GM19035 (cell line): Measurements from ENCODE around the gene SLF1.
A peak's percentile ranks its signal among the peaks of the same experiment; 100 is the strongest.

Experiments
- ATAC-seq: cut with Tn5 transposase; IDR thresholded peaks from one replicate; pipeline ENCODE4 v1.9.1; 2021; ENCODE audit not compliant: unreplicated experiment

SLF1 gene

DNA sequence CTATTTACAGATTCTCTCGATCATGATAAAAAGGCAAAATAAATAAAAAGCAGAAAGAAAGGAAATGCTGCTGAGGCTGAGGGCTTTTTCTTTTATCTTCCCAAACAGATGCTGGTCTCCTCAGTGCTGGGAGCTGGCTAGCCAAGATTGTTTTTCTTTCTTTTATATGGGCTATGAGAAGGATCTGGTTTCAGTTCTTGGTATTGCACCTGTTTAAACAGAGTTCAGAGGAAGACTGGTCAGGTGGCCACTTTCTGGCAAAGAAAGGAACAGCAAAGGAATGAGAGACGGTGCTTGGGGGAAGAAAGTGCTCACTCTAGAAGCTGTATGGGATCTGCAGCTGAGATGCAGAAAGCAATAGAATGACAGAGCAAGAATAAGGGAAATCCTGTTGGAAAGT lies 88.9 kb downstream of the SLF1 start:
- no peak for ATAC-seq

DNA sequence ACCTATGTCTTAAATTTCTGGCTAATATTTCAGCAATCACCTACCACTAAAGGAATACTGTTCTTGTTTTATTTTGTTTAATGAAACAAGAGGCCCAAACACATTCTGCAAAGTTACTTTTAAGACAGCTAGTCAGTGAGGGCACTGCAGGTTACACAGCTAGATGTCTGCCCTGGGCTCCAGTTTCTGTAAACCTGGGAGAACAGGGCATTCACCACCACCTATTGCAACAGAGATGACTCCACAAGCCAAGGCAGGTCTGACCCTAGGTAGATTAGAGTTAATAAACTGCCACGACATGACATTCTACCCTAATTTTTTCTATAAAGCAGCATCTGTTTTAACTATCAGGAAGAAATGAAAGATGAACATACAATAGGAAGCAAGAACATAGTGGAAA lies 90.8 kb downstream of the SLF1 start:
- no peak for ATAC-seq

DNA sequence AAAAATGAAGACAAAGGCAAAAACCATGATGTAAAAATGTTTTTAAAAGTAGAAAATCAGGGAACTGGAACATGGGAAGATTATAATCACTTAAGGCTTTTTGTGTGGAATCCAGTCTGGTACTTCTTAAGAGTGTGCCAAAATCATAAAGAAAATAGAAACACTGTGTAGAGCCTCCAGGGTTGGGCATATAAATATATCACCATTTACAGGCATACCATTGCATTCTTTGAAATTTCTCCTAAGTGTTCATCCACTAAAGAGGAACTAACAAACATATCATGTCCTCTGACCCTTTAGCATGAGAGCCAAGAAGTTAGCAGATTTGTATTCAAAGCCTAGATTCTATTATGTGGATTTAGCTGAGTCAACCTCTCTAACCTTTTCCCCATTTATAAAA lies 93.3 kb downstream of the SLF1 start:
- ATAC-seq: no peak

DNA sequence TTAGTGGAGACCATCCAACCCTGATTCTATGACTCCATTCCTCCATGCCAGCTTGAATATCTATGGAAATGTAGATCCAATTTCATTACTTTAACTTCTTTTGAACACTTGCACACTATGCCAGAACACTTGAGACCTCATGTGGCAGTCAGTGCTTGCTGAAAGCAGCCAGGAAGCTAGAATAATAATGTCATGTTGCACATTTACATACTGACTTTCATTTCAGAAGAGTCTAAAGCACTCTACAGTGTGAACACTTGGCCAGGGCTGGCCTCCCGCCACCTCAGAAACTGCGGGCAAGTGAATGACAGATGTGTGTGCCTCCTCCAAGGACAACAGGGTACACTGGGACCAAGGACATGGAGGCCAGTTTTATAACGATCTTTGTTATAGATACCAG lies 97.3 kb downstream of the SLF1 start:
- ATAC-seq: no peak

DNA sequence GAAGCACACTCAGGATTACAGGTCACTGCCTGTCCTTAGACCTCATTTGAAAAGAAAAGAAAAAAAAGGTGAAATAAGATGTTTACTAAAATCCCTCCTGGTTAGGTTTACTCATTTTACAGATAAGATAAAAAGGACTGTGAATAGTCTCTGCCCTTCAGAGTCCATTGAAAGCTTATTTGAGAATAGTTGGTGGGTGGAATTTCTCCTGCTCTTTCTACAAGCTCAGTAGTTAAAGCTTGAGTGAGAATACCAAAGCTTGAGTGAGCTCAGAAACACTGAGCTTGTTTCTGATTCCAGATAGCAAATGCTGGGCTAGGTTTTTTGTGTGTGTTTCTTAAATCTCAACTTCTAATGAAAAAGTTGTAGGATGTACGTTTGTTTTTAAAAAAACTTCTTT lies 106.7 kb downstream of the SLF1 start:
- no peak for ATAC-seq

DNA sequence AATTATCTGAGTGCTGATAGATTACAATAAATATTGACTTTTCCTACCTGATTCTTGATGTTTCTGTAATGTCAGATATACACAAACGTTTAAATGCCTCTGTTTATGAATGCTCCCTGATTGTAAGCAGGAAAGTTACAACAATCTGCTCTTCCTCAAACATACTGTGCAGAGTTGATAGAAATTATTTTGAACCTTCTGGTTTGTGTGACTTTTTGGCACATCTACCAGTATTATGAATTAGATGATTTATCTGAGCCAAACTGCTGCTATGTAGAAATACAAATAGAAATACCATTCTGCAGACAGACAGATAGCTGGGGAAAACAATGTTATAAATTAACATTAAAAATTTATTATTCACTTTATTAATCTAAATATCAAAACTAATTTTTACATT lies 113.0 kb downstream of the SLF1 start:
- no peak for ATAC-seq

DNA sequence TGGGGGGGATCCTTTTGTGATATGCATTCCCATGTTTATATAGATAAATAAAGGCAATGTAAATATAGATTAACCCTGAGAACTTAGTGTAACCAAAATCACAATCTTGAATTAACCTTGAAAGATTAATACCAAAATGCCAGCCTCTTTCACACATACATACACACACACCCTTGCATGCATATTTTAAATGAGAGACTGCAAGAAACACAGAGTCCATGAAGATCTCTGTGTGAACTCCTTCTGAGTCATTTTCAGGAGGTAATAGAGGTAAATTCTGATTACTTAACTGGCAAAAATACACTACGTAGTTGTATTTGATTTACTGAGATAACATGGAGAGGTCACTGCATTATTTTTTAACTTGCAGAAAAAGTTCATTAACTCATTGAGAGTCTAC lies 118.0 kb downstream of the SLF1 start:
- no peak for ATAC-seq

DNA sequence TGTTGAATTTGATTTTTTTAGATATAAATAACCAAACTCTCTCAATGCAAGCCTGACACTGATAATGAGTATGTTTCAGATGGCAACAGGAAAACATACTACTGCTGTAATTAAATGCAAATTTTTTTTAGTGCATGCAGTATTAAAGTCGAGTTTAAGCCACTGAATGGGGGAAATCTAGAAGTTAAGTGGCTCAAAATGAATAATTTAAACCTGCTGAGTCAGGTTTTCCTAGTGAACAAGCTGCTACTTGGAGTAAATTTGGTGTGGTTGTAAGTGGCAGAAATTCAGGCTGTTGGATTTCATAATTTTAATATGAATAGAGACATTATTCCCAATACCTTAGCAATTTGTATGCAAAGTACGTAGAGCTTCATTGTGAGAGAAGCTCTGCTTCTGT lies 121.8 kb downstream of the SLF1 start:
- ATAC-seq: no peak

DNA sequence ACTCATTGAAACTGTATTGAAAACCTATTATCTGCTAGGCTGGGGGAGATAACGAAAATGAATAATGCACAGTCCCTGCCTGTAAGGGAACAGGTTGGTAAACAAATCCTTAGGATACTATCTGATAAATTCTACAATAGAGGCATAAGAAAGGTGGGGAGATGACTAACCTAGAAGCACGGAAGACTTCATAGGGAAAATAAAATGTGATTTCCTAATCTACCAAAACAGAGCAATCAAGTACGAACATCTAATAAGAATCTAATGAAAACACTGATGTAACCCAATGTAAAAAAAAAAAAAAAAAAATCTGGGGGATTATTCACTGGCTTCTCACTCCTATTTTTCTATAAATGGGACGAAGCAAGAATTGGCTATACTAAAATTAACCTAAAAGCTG lies 124.4 kb downstream of the SLF1 start:
- ATAC-seq: no peak

DNA sequence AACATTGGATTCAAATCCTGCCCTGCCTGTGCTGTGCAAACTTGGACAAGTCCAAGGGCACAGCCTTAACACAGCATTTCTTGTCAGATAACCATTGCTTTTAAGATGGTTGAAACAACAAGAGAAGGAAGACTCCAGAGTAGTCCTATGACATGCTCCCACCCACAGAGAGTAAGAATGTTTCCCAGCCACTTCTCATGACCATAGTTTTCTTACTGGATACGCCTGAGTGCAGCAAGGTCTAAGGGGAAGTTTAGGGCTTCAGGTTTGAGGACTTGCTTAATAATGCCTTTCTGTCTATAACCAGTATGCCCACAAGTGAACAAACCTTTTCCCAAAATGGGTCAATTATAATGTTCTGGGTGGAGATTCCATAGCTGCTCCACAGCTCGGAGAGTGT lies 126.4 kb downstream of the SLF1 start:
- ATAC-seq: no peak

DNA sequence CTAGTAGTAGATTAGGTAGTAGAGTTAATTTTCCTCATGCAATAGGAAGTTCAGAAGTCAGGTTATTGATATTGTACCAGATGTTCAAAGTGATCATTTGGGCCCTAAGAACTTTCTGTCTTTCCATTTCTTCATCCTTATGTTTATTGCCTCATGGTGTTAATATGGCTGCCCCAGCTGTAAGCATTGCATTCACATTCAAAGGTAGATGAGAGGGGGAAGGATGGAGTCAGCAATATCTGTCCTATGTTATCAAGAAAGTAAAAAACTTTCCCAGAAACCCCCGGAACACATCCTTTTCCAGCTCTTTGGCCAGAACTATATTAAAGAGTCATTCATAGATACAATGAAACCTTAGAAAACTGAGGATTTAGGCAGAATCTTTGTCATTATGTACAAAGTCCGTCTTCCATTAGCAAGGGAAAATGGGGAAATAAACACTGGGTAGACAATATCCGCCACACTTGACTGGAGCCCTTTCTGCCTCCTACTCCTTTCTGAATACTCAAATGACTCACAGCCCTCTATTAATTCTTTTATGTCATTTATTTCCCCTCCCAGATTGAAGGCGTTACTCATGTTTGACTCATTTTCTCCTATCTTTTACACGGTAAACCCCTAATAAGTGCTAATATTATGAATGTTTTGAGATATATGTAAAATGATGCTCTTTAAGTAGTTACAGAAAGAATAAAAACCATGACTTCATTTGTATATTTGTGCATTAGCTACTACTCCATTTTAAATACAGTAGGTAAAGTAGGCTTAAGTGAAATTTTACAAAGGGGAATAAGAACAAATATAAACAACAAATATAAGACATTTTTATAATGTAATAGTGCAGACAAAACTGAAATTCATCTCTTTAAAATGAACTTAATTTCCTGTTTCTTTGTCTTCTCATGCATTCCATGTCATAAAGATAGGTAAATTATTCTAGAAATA lies 127.6 kb downstream of the SLF1 start:
- ATAC-seq: peak; percentile 91

DNA sequence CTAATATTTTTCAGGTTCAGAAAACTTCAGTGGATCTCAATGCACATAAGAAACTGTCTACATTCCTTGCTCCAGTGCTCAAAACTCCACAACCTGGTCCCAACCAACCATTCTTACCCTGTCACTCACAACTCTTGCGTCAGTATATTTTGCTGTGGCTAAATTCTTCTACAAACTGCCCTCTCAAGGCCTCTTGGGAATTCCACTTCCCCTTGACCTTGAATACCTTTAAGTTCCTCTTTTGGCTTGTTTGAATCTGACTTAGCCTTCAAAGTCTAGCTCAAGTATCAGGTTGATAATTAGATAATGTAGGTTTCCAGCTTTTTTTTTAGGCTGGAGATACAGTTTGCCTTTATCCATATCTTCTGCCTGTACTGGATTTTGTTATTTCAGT lies 128.3 kb downstream of the SLF1 start:
- peak; percentile 49 for ATAC-seq
